Kasumi-1 (cell line): Measurements from ENCODE around the gene PDCD7.
A peak's percentile ranks its signal among the peaks of the same experiment; 100 is the strongest.
"Not testable (repeated sequence)": the region's sequence is repeated elsewhere in the genome, so short reads cannot be mapped to it uniquely, and the experiment has no call there.

Source experiments
- DNase-seq, 2 experiments: peaks; one replicate each; lab custom pipeline; 2025; lab: John Stamatoyannopoulos, UW

Gene PDCD7

DNA sequence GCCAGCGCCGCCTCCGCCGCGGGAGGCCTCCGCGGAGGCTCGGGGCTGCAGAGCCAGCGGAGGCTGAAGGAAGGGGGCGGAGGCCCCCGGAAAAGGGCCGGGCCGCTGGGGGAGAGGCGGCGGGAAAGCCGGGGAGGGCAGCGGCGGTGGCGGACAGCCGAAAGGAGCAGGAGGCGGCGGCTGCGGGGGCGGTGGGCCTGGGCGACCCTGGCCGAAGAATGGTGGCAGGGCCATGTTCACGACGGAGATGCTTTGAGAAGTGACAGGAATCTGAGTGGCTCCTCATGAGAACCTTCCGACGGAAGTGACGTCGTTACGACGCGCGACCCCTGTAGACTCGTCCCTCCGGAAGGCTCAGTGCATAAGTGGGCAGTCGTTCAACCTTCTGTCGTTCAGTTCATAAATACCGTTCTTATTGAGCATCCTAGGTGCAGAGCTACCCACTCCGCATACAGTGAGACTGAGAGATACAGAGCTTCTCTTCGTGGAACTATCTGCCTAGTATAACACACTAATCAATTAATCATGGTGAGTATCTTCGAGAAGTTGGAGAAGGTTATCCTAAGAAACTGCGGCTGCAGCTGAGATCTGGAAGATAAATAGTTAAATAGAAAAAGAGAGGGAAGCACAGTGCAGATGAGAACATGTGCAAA is at the start of gene PDCD7:
Gene PDCD7 (minus strand): TSS at position 261 of the 653 bp plus-strand sequence. CDS start 27 bp downstream, at position 234.
- DNase-seq = peak; percentile 94 to 97

DNA sequence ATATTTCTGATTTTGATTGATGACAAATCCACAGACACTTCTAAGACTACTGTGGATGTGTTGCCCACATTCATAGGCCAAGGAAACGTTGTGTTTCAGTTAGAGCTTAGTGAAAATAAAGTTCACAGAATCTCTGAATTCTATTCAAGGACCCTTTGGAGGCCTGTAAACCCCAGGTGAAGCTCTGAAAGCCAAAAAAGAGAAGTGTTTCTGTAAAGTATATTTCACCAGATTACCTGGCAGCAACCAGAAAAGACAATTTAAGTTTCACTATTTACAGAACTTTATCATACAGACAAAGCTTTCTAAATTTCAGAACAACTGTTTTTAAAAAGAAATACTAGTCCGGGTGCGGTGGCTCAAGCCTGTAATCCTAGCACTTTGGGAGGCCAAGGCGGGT is 48.9 kb upstream of the PDCD7 start:
- no peak for DNase-seq

DNA sequence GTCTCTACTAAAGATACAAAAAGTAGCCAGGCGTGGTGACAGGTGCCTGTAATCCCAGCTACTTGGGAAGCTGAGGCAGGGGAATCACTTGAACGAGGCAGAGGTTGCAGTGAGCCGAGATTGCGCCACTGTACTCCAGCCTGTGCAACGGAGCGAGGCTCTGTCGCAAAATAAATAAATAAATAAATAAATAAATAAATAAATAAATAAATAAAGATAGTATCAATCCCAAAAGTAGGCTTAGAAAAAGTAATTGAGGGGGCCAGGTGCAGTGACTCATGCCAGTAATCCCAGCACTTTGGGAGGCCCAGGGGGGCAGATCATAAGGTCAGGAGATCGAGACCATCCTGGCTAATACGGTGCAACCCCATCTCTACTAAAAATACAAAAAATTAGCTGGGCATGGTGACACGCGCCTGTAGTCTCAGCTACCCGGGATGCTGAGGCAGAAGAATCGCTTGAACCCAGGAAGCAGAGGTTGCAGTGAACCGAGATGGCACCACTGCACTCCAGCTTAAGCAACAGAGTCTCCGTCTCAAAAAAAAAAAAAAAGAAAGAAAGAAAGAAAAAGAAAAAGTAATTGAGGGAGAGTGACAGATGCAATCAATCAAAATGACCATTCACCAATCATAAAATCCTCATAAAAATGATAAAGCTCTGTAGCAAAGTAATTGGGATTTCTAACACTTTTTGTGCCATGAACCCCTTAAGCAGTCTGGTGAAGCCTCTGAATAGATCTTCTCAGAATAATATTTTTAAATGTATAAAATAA is 48.2 kb upstream of the PDCD7 start:
- not testable (repeated sequence) for DNase-seq

DNA sequence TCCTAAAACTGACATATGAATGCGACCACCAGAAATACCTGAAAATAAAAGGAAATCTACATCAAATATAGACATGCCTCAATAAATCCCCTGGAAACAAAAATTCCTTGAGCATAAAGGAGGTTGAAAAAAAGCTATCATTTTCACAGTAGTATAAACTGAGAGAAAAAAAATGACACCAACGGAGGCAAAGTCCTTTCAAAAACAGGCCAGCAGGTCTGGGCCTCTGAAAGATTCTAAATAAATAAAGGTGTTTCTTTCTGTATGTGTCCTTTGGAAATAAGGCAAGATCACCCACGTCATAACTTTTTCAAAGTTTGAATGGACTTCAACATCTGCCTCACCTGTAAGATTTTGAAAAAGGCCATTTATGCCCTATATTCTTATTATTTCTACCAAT is 46.6 kb upstream of the PDCD7 start:
- DNase-seq = no peak

- no peak for DNase-seq
These were observed 44.3 kb upstream of the PDCD7 start for GRCh38 chr15:65177901-65178300.

GRCh38 chr15:65176056-65176455 is 42.4 kb upstream of the PDCD7 start:
- no peak for DNase-seq

DNA sequence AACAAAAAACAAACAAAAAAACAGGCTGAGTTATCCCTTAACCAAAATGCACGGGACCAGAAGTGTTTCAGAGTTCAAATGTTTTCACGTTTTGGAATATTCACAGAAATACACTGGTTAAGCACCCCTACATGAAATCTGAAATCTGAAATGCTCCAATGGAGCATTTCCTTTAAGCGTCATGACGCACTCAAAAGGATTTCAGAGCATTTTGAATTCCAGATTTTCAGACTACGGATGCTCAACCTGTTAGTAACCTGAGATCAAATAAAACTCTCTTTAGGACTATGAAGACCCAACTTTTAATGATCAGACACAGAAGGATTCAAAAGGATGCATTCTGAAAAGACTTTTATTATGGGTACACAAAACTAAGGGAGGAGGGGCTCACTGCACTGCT is 41.9 kb upstream of the PDCD7 start:
- no peak for DNase-seq

- DNase-seq = no peak
These were observed 40.9 kb upstream of the PDCD7 start for GRCh38 chr15:65174509-65174908.

DNA sequence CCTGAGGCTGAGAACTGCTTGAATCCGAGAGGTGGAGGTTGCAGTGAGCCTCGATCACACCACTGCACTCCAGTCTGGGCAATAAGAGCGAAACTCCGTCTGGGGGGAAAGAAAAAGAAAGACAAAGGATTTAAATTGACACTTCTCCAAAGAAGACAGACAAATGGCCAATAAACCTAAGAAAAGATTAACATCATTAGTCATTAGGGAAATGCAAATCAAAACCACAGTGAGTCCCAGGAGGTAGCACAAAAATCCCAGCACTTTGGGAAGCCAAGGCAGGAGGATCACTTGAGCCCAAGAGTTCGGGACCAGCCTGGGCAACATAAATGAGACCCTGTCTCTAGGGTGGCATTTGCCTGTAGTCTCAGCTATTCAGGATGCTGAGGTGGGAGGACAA is 38.9 kb upstream of the PDCD7 start:
- no peak for DNase-seq

DNA sequence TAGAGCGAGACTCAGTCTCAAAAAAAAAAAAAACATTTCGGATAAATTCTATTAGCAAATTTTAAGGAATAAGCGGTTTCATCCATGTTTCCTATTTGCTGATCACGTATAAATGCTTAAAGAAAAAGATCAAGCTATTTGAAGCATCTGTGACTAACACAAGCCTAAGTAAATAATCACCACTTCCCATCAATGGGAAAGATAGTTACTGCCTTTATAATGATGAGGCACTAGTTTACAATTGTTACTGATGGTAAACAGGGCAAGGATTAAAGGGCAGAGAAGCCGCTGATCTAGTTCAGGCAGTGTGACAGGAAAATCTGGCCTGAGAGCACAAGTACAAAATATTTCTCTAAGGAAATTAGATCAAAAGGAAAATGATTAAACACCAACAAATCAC is 37.8 kb upstream of the PDCD7 start:
- no peak for DNase-seq

DNA sequence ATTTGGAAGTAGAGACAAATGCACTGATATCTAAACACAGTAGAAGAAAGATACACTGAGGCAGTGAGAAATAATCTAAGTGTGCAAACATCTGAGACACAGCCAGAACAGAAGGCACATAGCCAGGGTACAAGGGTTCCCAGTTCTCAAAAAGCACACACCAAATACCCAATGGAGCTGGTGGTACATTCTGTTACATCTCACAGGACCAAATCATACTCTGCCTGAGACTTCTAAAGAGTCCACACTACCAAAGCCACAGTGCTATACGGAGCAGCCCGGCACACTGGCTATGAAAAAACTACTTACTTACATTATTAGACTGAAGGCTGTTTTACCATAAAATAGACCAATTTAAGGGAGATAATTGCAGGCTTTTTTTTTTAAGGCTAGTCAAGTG is 32.3 kb upstream of the PDCD7 start:
- DNase-seq = no peak

DNA sequence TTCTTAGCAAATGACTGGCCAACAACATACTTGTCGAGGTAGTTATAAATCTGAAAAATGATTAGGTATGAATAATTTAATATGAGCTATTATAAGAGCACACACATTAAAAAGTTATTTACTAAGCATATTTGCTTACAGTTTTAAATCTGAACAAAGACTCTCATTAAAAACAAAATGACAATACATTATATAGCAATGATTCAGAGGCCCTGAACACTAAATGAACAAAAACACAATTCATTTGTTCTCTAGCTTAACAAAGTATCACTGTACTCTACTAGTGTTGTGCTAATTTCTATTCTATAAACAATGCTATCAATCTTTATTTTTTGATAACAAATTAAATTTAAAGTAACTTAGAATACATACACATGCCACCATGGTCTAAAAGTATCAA is 30.5 kb upstream of the PDCD7 start:
- DNase-seq = no peak

DNA sequence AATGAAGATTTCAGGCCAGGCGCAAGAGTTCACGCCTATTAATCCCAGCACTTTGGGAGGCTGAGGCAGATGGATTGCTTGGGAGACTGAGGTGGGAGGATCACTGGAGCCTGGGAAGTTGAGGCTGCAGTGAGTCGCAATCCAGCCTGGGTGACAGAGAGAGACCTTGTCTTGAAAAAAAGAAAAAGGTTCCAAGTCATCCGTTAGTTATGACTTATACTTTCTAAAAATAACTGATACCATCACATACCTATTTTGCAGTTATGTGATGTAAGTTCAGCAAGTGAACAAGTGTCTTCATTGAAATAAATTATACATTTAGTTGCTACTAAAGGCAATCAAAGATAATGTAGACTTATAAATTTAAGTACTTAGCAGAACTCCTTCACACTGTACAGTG is 29.4 kb upstream of the PDCD7 start:
- DNase-seq = no peak

GRCh38 chr15:65156692-65157091 is 23.1 kb upstream of the PDCD7 start:
- DNase-seq = no peak

GRCh38 chr15:65154720-65155119 is 21.1 kb upstream of the PDCD7 start:
- no peak for DNase-seq

DNA sequence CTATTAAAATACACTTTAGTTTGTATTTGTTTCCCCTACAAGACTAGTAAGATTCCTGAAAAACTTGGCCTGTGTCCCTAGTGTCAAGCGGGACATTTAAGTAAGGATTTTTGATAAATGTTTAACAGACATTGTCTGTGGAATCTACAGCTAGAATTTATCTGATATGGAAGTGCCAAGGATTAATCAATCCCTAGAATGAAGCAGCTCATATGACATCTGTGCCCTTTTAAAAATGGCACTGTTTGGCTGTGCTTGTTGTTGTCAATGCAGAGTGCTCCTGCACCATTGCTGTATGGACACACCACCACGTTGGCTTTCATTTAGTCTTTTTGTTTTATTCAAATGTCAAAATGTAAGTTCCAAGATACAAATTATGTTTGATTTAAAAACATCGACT is 14.3 kb upstream of the PDCD7 start:
- no peak for DNase-seq

DNA sequence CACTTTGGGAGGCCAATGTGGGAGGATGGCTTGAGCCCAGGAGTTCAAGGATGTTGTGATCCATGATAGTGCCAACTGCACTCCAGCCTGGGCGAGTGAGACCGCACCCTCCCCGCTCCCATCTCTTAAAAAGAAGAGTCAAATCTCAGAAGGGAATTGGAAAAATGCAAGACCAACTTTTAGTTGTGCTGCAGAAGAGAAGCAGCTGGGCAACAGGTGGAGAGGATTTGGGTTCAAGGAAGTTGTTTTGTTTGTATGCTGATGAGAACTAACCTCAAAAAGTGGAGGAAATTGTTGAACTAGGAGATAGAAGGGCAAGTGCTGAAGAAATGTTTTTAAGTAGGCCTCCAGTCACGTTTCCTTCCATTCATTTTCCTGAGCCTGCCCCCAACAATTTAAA is 12.8 kb upstream of the PDCD7 start:
- no peak for DNase-seq

- not testable (repeated sequence) for DNase-seq
These were observed 5.0 kb upstream of the PDCD7 start for GRCh38 chr15:65138631-65139030.

DNA sequence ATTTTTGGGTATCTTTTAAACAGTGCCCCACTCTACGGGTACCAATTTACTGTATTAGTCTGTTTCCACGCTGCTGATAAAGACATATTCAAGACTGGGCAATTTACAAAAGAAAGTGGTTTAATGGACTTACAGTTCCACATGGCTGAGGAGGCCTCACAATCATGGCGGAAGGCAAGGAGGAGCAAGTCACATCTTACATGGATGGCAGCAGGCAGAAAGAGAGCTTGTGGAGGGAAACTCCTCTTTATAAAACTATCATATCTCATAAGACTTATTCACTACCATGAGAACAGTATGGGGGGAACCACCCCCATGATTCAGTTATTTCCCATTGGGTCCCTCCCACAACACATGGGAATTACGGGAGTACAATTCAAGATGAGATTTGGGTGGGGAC is 4.3 kb upstream of the PDCD7 start:
- not testable (repeated sequence) for DNase-seq

GRCh38 chr15:65137089-65137488 is 3.5 kb upstream of the PDCD7 start:
- not testable (repeated sequence) for DNase-seq

- DNase-seq = no peak
These were observed 930 bp upstream of the PDCD7 start for GRCh38 chr15:65134538-65134937.

- DNase-seq = peak; percentile 21 to 37
These were observed 595 bp downstream of the PDCD7 start for GRCh38 chr15:65132878-65133547.

DNA sequence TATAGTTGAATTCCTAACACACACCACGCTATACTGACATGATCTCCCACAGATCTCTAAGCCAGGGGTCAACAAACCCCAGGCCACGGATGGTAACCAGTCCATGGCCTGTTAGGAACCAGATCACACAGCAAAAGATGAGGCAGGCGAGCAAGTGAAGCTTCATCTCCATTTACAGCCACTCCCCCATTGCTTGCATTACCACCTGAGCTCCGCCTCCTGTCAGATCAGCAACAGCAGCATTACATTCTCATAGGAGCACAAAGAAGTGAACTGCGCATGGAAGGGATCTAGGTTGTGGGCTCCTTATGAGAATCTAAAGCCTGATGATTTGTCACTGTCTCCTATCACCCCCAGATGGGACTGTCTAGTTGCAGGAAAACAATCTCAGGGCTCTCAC is 2.7 kb downstream of the PDCD7 start:
- no peak for DNase-seq
